ENCODE results near the gene TRPT1. TPM values are rescaled to one million over a fixed set of nuclear protein-coding genes. Genes with fewer than 3 reads are reported as not detected.

TRPT1 gene, protein sequence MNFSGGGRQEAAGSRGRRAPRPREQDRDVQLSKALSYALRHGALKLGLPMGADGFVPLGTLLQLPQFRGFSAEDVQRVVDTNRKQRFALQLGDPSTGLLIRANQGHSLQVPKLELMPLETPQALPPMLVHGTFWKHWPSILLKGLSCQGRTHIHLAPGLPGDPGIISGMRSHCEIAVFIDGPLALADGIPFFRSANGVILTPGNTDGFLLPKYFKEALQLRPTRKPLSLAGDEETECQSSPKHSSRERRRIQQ
- 19.3 and 27.6 TPM in 2 replicates for total RNA-seq

- peak in 1 of 2 donors; percentile 83 for DNase-seq (ENCODE audit: low read depth in 2 of 2)
Measured at GRCh38 chr11:64225608-64226506, at the start of gene TRPT1, which contains the start of gene NUDT22. TRPT1 (minus strand) TSS chr11:64226186; CDS start chr11:64225860, 326 bp downstream. NUDT22 (plus strand) TSS chr11:64226274; CDS start chr11:64226653, 379 bp downstream.

- DNase-seq (ENCODE audit: low read depth in 2 of 2), result no peak
Measured at GRCh38 chr11:64275031-64275800, 49.2 kb upstream of the TRPT1 start.

GRCh38 chr11:64269540-64270220 is 43.7 kb upstream of the TRPT1 start:
- DNase-seq (ENCODE audit: low read depth in 2 of 2), result peak; percentile 100

GRCh38 chr11:64268893-64269539 is 43.0 kb upstream of the TRPT1 start:
- DNase-seq (ENCODE audit: low read depth in 2 of 2), result peak in 1 of 2 donors; percentile 47

DNA sequence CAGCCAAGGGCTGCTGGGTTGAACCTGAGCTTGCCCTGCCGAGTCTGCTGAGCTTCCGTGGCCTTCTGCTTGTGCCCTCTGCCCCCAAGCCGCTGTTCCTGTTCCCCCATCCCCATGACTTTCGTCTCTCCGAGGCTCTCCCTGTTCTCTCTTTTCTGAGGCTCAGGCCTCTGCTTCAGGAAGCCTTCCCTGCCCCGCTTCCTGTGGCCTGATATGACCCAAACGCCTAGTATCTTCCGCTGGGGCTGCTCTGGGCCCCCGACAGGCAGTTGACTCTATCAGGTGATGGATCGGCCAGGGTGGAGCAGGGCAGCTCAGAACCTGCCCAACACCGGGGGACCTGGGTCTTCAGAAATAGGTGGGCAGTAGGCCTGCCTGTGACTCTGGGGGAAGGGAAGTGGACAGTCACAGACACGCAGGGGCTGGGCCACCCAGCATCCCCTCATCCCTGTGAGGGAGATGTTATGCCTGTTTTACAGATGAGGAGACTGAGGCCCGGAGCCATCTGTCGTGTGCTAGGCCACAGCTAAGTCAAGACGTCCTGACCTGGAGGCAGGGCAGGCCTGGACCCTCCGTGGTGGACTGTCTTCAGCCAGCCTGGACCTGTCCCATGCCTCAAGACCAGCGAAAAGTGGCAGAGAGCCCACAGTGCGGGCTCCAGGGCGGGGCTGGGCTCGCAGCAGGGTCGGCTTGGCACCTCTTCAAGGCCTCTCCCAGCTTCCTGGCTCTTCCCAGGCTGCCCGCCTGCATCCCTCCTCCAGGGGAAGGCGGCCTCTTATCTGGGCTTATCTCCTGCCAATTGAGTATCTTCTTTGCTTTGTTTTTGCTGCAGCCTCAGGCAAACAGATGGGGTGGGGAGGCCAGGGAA is 42.3 kb upstream of the TRPT1 start:
- DNase-seq (ENCODE audit: low read depth in 2 of 2), result peak in 1 of 2 donors; percentile 68

DNA sequence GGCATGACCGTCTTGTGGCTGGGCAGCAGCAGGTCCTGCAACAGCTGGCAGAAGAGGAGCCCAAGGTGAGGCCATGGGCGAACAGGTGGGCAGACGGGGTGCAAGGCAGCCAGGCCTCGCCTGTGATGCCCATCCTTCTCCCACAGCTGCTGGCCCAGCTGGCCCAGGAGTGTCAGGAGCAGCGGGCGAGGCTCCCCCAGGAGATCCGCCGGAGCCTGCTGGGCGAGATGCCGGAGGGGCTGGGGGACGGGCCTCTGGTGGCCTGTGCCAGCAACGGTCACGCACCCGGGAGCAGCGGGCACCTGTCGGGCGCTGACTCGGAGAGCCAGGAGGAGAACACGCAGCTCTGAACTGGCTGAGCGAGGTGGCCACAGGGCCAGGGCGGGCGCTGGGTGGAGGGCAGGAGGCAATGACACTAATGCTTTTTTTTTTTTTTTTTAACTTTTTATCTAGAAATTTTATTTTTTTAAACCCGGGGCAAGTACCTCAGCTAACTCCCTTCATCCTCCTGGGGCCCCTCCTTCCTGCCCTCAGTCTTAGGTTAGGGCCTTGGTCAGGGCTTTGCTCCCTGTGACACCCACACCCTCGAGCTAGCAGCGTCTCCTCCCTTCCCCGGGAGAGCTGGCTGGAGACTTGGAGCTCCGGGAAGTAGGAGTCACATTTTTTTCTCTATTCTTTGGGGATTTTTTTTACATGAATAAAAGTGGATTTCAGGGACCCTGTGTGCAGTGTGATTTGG is 41.4 kb upstream of the TRPT1 start:
- no peak for DNase-seq (ENCODE audit: low read depth in 2 of 2)

DNA sequence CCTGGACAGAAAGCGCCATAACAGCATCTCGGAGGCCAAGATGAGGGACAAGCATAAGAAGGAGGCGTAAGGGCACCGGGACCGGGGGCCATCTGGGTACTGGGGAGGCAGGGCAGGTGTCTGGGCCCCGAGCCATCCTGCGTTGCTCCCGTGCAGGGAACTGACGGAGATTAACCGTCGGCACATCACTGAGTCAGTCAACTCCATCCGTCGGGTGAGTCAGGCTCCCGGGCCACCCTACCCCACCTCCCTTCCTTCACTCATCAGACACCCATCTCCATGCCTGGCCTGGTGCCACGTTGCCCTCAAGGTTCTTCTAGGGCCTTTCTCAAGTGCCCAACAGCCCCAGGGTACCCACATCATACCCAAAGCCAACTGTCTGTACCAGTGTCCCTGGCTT is 40.4 kb upstream of the TRPT1 start:
- peak in 1 of 2 donors; percentile 34 for DNase-seq (ENCODE audit: low read depth in 2 of 2)

GRCh38 chr11:64265176-64266160 is 39.5 kb upstream of the TRPT1 start:
- no peak for DNase-seq (ENCODE audit: low read depth in 2 of 2)

DNA sequence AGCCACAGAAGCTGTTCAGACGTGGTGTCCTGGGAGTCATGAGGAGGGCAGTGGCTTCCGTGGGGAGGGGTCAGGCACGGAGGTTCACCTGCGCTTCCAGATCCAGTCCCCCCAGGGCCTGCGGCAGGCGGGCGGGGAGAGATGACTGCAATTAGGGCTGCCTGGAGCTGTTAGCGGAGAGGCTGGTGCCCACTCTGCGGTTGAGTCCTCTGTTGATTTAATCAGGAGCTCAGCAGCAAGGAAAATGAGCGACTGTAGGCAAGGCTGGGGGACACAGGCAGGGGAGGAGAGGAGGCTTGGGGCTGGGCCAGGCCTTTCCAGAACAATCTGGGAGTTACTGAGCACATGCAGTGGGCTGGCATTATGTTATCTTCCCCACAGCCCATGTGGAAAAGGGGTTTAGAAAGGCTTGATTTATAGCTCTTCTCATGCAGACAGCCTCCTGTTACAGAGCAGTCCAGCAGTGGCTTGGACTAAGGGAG is 38.4 kb upstream of the TRPT1 start:
- no peak for DNase-seq (ENCODE audit: low read depth in 2 of 2)

DNA sequence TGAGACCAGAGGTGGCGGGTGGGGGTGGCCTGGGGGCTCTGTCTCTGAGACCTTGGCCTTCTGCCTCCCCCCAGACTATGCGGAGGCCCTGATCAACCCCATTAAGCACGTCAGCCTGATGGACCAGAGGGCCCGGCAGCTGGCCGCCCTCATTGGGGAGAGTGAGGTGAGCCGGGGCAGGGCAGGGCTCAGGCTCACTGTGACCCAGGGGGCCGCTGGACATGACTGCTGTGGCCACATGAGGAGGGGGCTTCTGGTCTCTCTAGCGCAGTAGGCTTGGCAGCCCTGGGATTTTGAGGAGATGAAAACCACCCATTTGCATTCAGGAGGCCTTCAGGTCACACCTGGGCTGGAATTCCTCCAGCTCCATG is 37.9 kb upstream of the TRPT1 start:
- no peak for DNase-seq (ENCODE audit: low read depth in 2 of 2)

GRCh38 chr11:64263021-64263946 is 37.3 kb upstream of the TRPT1 start:
- peak in 1 of 2 donors; percentile 88 for DNase-seq (ENCODE audit: low read depth in 2 of 2)

- DNase-seq (ENCODE audit: low read depth in 2 of 2), result no peak
Measured at GRCh38 chr11:64262271-64263002, 36.5 kb upstream of the TRPT1 start.

DNA sequence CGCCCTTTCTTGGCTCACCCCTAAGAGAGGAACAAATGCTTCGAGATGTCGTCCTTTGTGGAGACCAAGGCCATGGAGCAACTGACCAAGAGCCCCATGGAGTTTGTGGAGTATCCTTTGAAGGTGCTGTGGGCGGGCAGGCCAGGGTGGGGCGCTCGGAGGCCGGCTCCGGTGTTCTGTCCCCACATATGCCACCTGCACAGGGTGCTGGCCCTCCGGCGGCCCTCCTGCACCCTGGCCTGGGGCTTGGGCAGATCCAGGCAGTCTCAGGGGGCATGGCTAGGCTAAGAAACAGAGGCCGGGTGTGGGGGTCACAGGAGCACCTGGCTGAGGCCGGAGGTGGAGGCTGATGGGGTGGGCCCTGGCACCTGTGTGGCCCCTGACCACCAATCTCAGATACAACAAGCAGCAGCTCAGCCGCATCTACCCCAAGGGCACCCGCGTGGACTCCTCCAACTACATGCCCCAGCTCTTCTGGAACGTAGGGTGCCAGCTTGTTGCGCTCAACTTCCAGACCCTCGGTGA is 35.6 kb upstream of the TRPT1 start:
- DNase-seq (ENCODE audit: low read depth in 2 of 2), result no peak

- no peak for DNase-seq (ENCODE audit: low read depth in 2 of 2)
Measured at GRCh38 chr11:64260147-64260708, 34.2 kb upstream of the TRPT1 start.

DNA sequence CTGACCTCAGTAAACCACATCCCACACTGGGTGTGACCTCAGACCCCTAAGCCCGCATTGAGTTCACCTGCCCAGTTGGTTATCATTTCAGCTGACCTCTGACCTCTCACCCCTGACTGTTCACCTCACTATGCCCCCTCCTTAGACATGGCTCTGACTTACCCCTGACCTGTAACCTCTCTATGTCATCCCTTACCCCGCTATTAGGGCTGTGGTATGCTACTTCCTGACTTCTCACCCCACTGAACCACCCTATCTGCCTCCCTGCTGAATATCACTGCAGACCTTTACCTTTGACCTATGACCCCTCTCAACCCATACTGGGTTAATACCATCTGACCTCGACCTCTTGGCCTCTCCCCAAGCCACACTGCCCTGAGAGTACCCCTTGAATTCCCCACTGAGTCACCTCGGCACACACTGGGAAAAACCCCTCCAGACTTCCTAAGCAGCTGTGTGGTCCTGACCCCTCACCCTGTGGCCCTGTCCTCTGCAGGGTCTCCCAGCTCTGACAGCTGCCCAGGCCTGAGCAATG is 33.6 kb upstream of the TRPT1 start:
- DNase-seq (ENCODE audit: low read depth in 2 of 2), result no peak

Data from dermis microvascular lymphatic vessel endothelial cell (primary cell).